ENCODE measurements around the gene SUCO. TPM values are rescaled to one million over a fixed set of nuclear protein-coding genes. Genes with fewer than 3 reads are reported as not detected.

SUCO gene
- total and polyA plus RNA-seq, 2 of the 8 experiments (the other 6 are each of a cell fraction or from before 2014, with no cell fraction given): 8.3 to 35.8 TPM

DNA sequence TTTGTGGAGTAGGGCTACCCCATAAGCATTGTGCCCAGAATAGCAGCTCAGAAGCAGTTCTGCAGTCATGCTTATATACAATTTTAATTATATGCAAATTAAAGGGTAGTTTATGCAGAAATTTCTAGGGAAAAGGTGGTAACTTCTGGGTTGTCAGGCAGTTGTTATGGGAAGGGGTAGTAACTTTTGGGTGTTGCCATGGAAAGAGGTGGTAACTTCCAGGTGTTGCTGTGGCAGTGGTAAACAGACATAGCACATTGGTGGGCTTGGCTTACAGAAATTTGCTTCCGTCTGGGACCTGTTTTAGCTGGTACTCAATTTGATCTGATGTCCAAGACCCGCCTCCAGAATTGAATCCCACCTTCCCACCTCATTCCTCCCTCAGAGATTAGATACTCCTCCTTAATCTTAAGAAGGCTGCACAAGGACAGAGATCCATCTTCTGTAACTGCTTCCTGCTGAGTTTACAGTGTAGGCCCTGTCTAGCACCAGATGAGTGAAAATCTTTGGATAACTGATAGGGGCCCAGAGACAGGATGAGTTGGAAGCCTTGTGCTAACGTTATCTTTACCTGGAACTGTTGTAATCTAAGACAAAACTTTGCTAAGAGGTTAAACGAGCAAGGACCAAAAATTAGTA is 26.7 kb downstream of the SUCO start (continued):
- TF ChIP-seq, protein P1, sequence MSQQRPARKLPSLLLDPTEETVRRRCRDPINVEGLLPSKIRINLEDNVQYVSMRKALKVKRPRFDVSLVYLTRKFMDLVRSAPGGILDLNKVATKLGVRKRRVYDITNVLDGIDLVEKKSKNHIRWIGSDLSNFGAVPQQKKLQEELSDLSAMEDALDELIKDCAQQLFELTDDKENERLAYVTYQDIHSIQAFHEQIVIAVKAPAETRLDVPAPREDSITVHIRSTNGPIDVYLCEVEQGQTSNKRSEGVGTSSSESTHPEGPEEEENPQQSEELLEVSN (IDR thresholded peaks at IDR 0.05): no peak
- TF ChIP-seq, protein P2, sequence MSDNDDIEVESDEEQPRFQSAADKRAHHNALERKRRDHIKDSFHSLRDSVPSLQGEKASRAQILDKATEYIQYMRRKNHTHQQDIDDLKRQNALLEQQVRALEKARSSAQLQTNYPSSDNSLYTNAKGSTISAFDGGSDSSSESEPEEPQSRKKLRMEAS (IDR thresholded peaks at IDR 0.05): no peak
- TF ChIP-seq TBP (IDR thresholded peaks at IDR 0.05; ENCODE audit: low read depth, low read length) (no peak), SP4 (IDR thresholded peaks at IDR 0.05; ENCODE audit: low read length) (no peak)
